Liver (tissue), 9 donors: ENCODE results near the gene DUSP1. TPM values are rescaled to one million over a fixed set of nuclear protein-coding genes. Genes with fewer than 3 reads are reported as not detected.

Experiments
- DNase-seq: peaks from one replicate; pipeline ENCODE4 v3.0.0-alpha.2; 2017; ENCODE audit warnings: low spot score
- H3K27ac ChIP-seq, 2 donors: one replicate each; pipeline ENCODE4 v1.7.0; 2013; ENCODE audit warnings: inconsistent platforms in 2 of 2, low read length in 2 of 2, control low read depth in 1 of 2, low read depth in 1 of 2, mild to moderate bottlenecking in 1 of 2
- H3K27me3 ChIP-seq, 4 donors: one replicate each; pipeline versions ENCODE4 v1.6.1 to v1.7.0; 2013; ENCODE audit warnings: low read length in 3 of 4, inconsistent platforms in 1 of 4, mild to moderate bottlenecking in 1 of 4, moderate library complexity in 1 of 4; ENCODE audit not compliant: control insufficient read depth in 4 of 4, insufficient read depth in 4 of 4
- H3K36me3 ChIP-seq, 4 donors: one replicate each; pipeline versions ENCODE4 v1.6.1 to v1.7.0; 2013; ENCODE audit warnings: low read length in 3 of 4, mild to moderate bottlenecking in 3 of 4, low read depth in 1 of 4, moderate library complexity in 1 of 4; ENCODE audit not compliant: control insufficient read depth in 4 of 4, insufficient read depth in 3 of 4
- H3K4me1 ChIP-seq, 4 donors: one replicate each; pipeline versions ENCODE4 v1.6.1 to v1.7.0; 2013; ENCODE audit warnings: low read length in 3 of 4, mild to moderate bottlenecking in 3 of 4, moderate library complexity in 1 of 4; ENCODE audit not compliant: control insufficient read depth in 4 of 4, insufficient read depth in 4 of 4
- H3K4me3 ChIP-seq, 3 donors: one replicate each; pipeline versions ENCODE4 v1.6.1 to v1.7.0; 2013; ENCODE audit warnings: low read length in 3 of 3, control low read depth in 1 of 3, low read depth in 1 of 3, mild to moderate bottlenecking in 1 of 3
- H3K9ac ChIP-seq, 2 donors: one replicate each; pipeline ENCODE4 v1.7.0; 2013; ENCODE audit warnings: low read length in 2 of 2, mild to moderate bottlenecking in 2 of 2, moderate library complexity in 2 of 2, control low read depth in 1 of 2, low read depth in 1 of 2
- H3K9me3 ChIP-seq, 4 donors: one replicate each; pipeline versions ENCODE4 v1.6.1 to v1.7.0; 2013; ENCODE audit warnings: low read length in 3 of 4; ENCODE audit not compliant: control insufficient read depth in 4 of 4
- ATF3 ChIP-seq: IDR thresholded peaks from 2 replicates; pipeline ENCODE4 v1.6.1; 2016; ENCODE audit warnings: antibody characterized with exemption
- CTCF ChIP-seq: fragments of 150-350 bp; IDR thresholded peaks from 2 replicates; pipeline ENCODE4 v1.5.1; 2017; ENCODE audit warnings: improper control_type of control experiment, low read depth, low read length; ENCODE audit not compliant: missing input control
- EGR1 ChIP-seq, 2 donors: IDR thresholded peaks; 2 replicates each; pipeline ENCODE4 v1.6.1; 2016 to 2018; ENCODE audit warnings: antibody characterized with exemption in 2 of 2, low read depth in 2 of 2
- FOXA1 ChIP-seq: IDR thresholded peaks from 2 replicates; pipeline ENCODE4 v1.6.1; 2016; ENCODE audit warnings: antibody characterized with exemption
- FOXA2 ChIP-seq: IDR thresholded peaks from 2 replicates; pipeline ENCODE4 v1.6.1; 2016; ENCODE audit warnings: antibody characterized with exemption
- GABPA ChIP-seq, 2 donors: IDR thresholded peaks in 1 of 2; conservative IDR thresholded peaks in 1 of 2; 2 replicates each; pipeline ENCODE4 v1.6.1; 2016; ENCODE audit warnings: antibody characterized with exemption in 2 of 2, mild to moderate bottlenecking in 1 of 2, moderate library complexity in 1 of 2
- HNF4G ChIP-seq: IDR thresholded peaks from 2 replicates; pipeline ENCODE4 v1.6.1; 2016; ENCODE audit warnings: antibody characterized with exemption
- MAX ChIP-seq: IDR thresholded peaks from 2 replicates; pipeline ENCODE4 v1.6.1; 2016; ENCODE audit warnings: antibody characterized with exemption
- NR2F2 ChIP-seq: IDR thresholded peaks from 2 replicates; pipeline ENCODE4 v1.6.1; 2016; ENCODE audit warnings: antibody characterized with exemption
- REST ChIP-seq: IDR thresholded peaks from 2 replicates; pipeline ENCODE4 v1.6.1; 2016; ENCODE audit warnings: antibody characterized with exemption, mild to moderate bottlenecking
- RXRA ChIP-seq, 2 donors: IDR thresholded peaks; 2 replicates each; pipeline ENCODE4 v1.6.1; 2017 to 2018; ENCODE audit warnings: antibody characterized with exemption in 2 of 2, mild to moderate bottlenecking in 1 of 2
- SP1 ChIP-seq: IDR thresholded peaks from 2 replicates; pipeline ENCODE4 v1.6.1; 2018; ENCODE audit warnings: antibody characterized with exemption, mild to moderate bottlenecking
- TAF1 ChIP-seq: conservative IDR thresholded peaks from 2 replicates; pipeline ENCODE4 v1.6.1; 2016; ENCODE audit warnings: antibody characterized with exemption, mild to moderate bottlenecking
- YY1 ChIP-seq: IDR thresholded peaks from 2 replicates; pipeline ENCODE4 v1.6.1; 2016; ENCODE audit warnings: antibody characterized with exemption, mild to moderate bottlenecking
- WGBS: extraction: QIAGEN DNeasy Blood & Tissue Kit; methylation state at CpG from one replicate; pipeline ENCODE4 v1.1.7; 2013; 5-methylcytosine and 5-hydroxymethylcytosine counted together
- polyA plus RNA-seq, 2 donors: library from polyadenylated mRNA; stranded (reverse) in 1 of 2; unstranded in 1 of 2; fragments of 200-250 nt in 1 of 2; fragments of >200 nt in 1 of 2; fragmentation: Nextera tagmentation in 1 of 2; extraction: Ambion mirVana in 1 of 2; gene quantifications; one replicate each; pipeline versions ENCODE4 v1.2.1 to v1.2.3, GENCODE V29; 2013 to 2015
- total RNA-seq, 2 donors: library from RNA; depleted of rRNA; stranded (reverse); fragments of >200 nt; gene quantifications; one replicate each; pipeline ENCODE4 v1.2.3, GENCODE V29; 2014
- donor health status: healthy.
- donor health status: healthy.
- donor health status: healthy.
- donor health status: healthy.
- donor health status: healthy.

Gene DUSP1
- total and polyA plus RNA-seq, 4 donors: 53.2 to 237 (median 110) TPM

- DNase-seq: no peak
- WGBS: 87% methylated on average over 9 of the region's 9 CpGs
- no peak overlapping the region for H3K4me3 ChIP-seq
- peaks cover 0 to 2% (median 0%) of the 10 kb centered on the region in 4 donors for H3K9me3 ChIP-seq
- peaks cover 0 to 7% (median 1%) of the 10 kb centered on the region in 4 donors for H3K4me1 ChIP-seq
- TF ChIP-seq CTCF (no peak), GABPA (IDR thresholded peaks at IDR 0.05 in 1 of 2, conservative IDR thresholded peaks at IDR 0.05 in 1 of 2) (no peak), MAX (no peak), TAF1 (no peak), NR2F2 (no peak), FOXA1 (no peak), RXRA (IDR thresholded peaks at IDR 0.05) (no peak), EGR1 (IDR thresholded peaks at IDR 0.05; ENCODE audit: low read depth in 2 of 2) (no peak)
- peak overlapping the region; percentile 16 to 35 for H3K27ac ChIP-seq
- no peaks in the 10 kb centered on the region for H3K27me3 ChIP-seq
- no peak overlapping the region for H3K9ac ChIP-seq
- no peaks in the 10 kb centered on the region for H3K36me3 ChIP-seq
Observed at GRCh38 chr5:172805736-172806255, 34.8 kb upstream of the DUSP1 start.

GRCh38 chr5:172805018-172805683 lies 34.2 kb upstream of the DUSP1 start:
- H3K27ac ChIP-seq: no peak overlapping the region
- TF ChIP-seq EGR1 (IDR thresholded peaks at IDR 0.05; ENCODE audit: low read depth in 2 of 2) (no peak), YY1 (no peak), MAX (no peak), FOXA2 (no peak), NR2F2 (no peak), ATF3 (no peak), TAF1 (no peak)
- no peaks in the 10 kb centered on the region for H3K36me3 ChIP-seq
- peaks cover 0 to 2% (median 0%) of the 10 kb centered on the region in 4 donors for H3K9me3 ChIP-seq
- no peaks in the 10 kb centered on the region for H3K27me3 ChIP-seq
- H3K4me1 ChIP-seq: peaks cover 0 to 7% (median 1%) of the 10 kb centered on the region in 4 donors
- no peak overlapping the region for H3K4me3 ChIP-seq
- H3K9ac ChIP-seq: no peak overlapping the region
- WGBS: 83% methylated on average over 3 of the region's 3 CpGs
- no peak for DNase-seq

- H3K4me1 ChIP-seq: peaks cover 3 to 6% (median 3%) of the 10 kb centered on the region in 4 donors
- no peak for DNase-seq
- H3K27ac ChIP-seq: no peak overlapping the region
- no peaks in the 10 kb centered on the region for H3K36me3 ChIP-seq
- no peak overlapping the region for H3K9ac ChIP-seq
- no peak overlapping the region for H3K4me3 ChIP-seq
- H3K27me3 ChIP-seq: no peaks in the 10 kb centered on the region
- WGBS: 93% methylated on average over 4 of the region's 4 CpGs
- TF ChIP-seq TAF1 (no peak), GABPA (IDR thresholded peaks at IDR 0.05 in 1 of 2, conservative IDR thresholded peaks at IDR 0.05 in 1 of 2) (no peak), ATF3 (no peak), SP1 (no peak), REST (no peak), HNF4G (no peak), NR2F2 (no peak), YY1 (no peak), EGR1 (IDR thresholded peaks at IDR 0.05; ENCODE audit: low read depth in 2 of 2) (no peak)
- no peaks in the 10 kb centered on the region for H3K9me3 ChIP-seq
Observed at GRCh38 chr5:172802567-172803176, 31.7 kb upstream of the DUSP1 start.
